Naive thymus-derived CD8-positive, alpha-beta T cell (primary cell): ENCODE results near the gene CSPG5. TPM values are rescaled to one million over a fixed set of nuclear protein-coding genes. Genes with fewer than 3 reads are reported as not detected.

Source experiments
- polyA plus RNA-seq, 3 donors: library from polyadenylated mRNA; unstranded; fragments of 300-500 nt; fragmentation: Illumina TruSeq; gene quantifications; one replicate each; pipeline ENCODE4 v1.2.3, GENCODE V29; 2021
- total RNA-seq, 8 experiments: library from RNA in 2 of 8; stranded (reverse) in 2 of 8; gene quantifications; one replicate each; pipeline ENCODE4 v1.2.3 and lab custom pipeline; 2021 to 2026

CSPG5 gene
- total and polyA plus RNA-seq, 5 experiments from 2014 or later, result 0.09 to 0.44 (median 0.33) TPM; not detected in 2

Other genes starting within 250 kb of the CSPG5 start
- 10 to 100 TPM; 49.7 to 63.8 TPM for gene PTPN23, start 197.8 kb downstream of the CSPG5 start, total RNA-seq
- 1 to 10 TPM; 3.0 to 3.9 (median 3.8) TPM for gene PTPN23, start 197.8 kb downstream of the CSPG5 start, polyA plus RNA-seq
- 10 to 100 TPM; 94.8 to 95.9 TPM for gene SCAP, start 102.9 kb downstream of the CSPG5 start, total RNA-seq
- gene SCAP, start 102.9 kb downstream of the CSPG5 start, polyA plus RNA-seq, result 10 to 100 TPM; 32.3 to 55.7 (median 38.7) TPM
- 10 to 100 TPM; 30.1 to 39.5 TPM for gene ELP6, start 65.2 kb downstream of the CSPG5 start, total RNA-seq
- 10 to 100 TPM; 29.9 to 41.9 (median 33.8) TPM for gene ELP6, start 65.2 kb downstream of the CSPG5 start, polyA plus RNA-seq
- gene SMARCC1, start 203.0 kb upstream of the CSPG5 start, total RNA-seq, result 100 to 1,000 TPM in 1 of 2 experiments, 10 to 100 TPM in 1; 99.6 to 111 TPM
- gene SMARCC1, start 203.0 kb upstream of the CSPG5 start, polyA plus RNA-seq, result 10 to 100 TPM; 57.7 to 67.0 (median 65.6) TPM
- gene DHX30, start 224.3 kb upstream of the CSPG5 start, total RNA-seq, result 10 to 100 TPM; 90.2 to 95.5 TPM
- 10 to 100 TPM; 23.5 to 43.6 (median 28.5) TPM for gene DHX30, start 224.3 kb upstream of the CSPG5 start, polyA plus RNA-seq